HUES6 (cell line): ENCODE results near the gene COL27A1.

ENCODE experiments used
- H3K27ac ChIP-seq: 2 replicates; pipeline ENCODE4 v1.7.0; 2013; ENCODE audit warnings: low read depth, mild to moderate bottlenecking, low read length, inconsistent platforms
- H3K27me3 ChIP-seq: 2 replicates; pipeline ENCODE4 v1.6.1; 2013; ENCODE audit warnings: low read length; ENCODE audit not compliant: control insufficient read depth, insufficient read depth
- H3K36me3 ChIP-seq: 2 replicates; pipeline ENCODE4 v1.6.1; 2013; ENCODE audit warnings: low read length; ENCODE audit not compliant: control insufficient read depth, insufficient read depth
- H3K4me1 ChIP-seq: 2 replicates; pipeline ENCODE4 v1.6.1; 2013; ENCODE audit warnings: low read length; ENCODE audit not compliant: control insufficient read depth, insufficient read depth
- H3K4me3 ChIP-seq: 2 replicates; pipeline ENCODE4 v1.5.1; 2013; ENCODE audit warnings: low read depth, low read length
- H3K9ac ChIP-seq: one replicate; pipeline ENCODE4 v1.6.1; 2013; ENCODE audit warnings: mild to moderate bottlenecking, low read length
- H3K9me3 ChIP-seq: 2 replicates; pipeline ENCODE4 v1.6.1; 2013; ENCODE audit warnings: low read depth, low read length; ENCODE audit not compliant: control insufficient read depth, insufficient read depth

The COL27A1 gene

GRCh38 chr9:114258866-114259797 lies 103.8 kb downstream of the COL27A1 start:
- H3K4me1 ChIP-seq, result peaks cover 5% of the 10 kb centered on the region; the same call in 1 of the 2 replicates

DNA sequence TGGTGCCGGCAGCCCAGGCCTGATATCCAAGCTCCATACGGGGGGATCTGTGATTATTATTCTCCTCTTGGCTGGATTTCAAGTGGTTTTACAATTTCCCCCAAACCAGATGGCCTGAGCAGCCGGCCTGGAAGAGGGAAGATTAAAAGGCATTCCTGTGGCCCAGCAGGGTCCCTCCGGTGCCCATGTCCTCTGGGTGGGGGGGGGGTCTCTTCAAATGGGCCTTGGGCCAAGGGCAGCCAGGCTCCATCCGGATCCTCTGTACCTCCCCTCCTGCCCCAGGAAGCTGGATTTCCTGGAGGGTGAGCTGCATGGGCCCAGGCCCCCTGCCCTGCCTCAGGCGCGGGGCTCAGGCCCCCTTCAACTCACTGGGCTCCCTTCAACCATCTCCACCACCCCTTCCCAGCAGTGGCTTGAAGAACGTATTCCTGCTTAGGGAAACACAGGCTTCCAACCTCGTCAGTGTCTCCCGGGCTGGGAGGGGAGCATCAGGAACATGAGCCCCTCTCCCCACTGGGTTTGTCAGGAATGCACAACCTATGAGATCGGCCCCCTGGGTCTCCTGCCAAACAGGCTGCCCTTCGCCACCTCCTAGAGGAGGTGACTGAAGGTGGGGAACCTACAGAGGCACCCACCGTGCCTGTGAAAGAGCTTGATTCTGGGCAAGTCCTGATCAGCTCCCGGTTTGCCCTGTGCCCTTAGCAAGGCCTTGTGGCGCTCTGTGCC lies 104.6 kb downstream of the COL27A1 start:
- peaks cover 3% of the 10 kb centered on the region for H3K36me3 ChIP-seq
- no peak overlapping the region for H3K9ac ChIP-seq

More at GRCh38 chr9:114258866-114259797, 103.8 kb downstream of the COL27A1 start:
- H3K27me3 ChIP-seq, result no peaks in the 10 kb centered on the region
- peaks cover 3% of the 10 kb centered on the region for H3K36me3 ChIP-seq
- H3K27ac ChIP-seq, result no peak overlapping the region
- H3K9me3 ChIP-seq, result no peaks in the 10 kb centered on the region
- no peak overlapping the region for H3K4me3 ChIP-seq
- H3K9ac ChIP-seq, result no peak overlapping the region

GRCh38 chr9:114261026-114261425 lies 105.7 kb downstream of the COL27A1 start:
- no peaks in the 10 kb centered on the region for H3K27me3 ChIP-seq
- no peak overlapping the region for H3K27ac ChIP-seq
- H3K9ac ChIP-seq, result no peak overlapping the region

More for the DNA sequence above, 104.6 kb downstream of the COL27A1 start:
- Histone ChIP-seq H3K4me3 (no peak overlapping the region), H3K9me3 (no peaks in the 10 kb centered on the region), H3K27me3 (no peaks in the 10 kb centered on the region), H3K27ac (no peak overlapping the region), H3K4me1 (peaks cover 5% of the 10 kb centered on the region; the same call in 1 of the 2 replicates)

GRCh38 chr9:114261987-114262386 lies 106.7 kb downstream of the COL27A1 start:
- H3K36me3 ChIP-seq, result no peaks in the 10 kb centered on the region

More at GRCh38 chr9:114261026-114261425, 105.7 kb downstream of the COL27A1 start:
- H3K36me3 ChIP-seq, result no peaks in the 10 kb centered on the region
- peaks cover 5% of the 10 kb centered on the region; the same call in 1 of the 2 replicates for H3K4me1 ChIP-seq
- no peaks in the 10 kb centered on the region for H3K9me3 ChIP-seq
- no peak overlapping the region for H3K4me3 ChIP-seq

GRCh38 chr9:114263853-114264510 lies 108.6 kb downstream of the COL27A1 start:
- Histone ChIP-seq H3K4me3 (no peak overlapping the region), H3K27me3 (no peaks in the 10 kb centered on the region), H3K4me1 (peaks cover 5% of the 10 kb centered on the region; the same call in 1 of the 2 replicates), H3K9ac (no peak overlapping the region), H3K36me3 (no peaks in the 10 kb centered on the region), H3K27ac (no peak overlapping the region), H3K9me3 (no peaks in the 10 kb centered on the region)

More at GRCh38 chr9:114261987-114262386, 106.7 kb downstream of the COL27A1 start:
- Histone ChIP-seq H3K27me3 (no peaks in the 10 kb centered on the region), H3K27ac (no peak overlapping the region), H3K9me3 (no peaks in the 10 kb centered on the region), H3K4me1 (peaks cover 5% of the 10 kb centered on the region; the same call in 1 of the 2 replicates), H3K4me3 (no peak overlapping the region), H3K9ac (no peak overlapping the region)

DNA sequence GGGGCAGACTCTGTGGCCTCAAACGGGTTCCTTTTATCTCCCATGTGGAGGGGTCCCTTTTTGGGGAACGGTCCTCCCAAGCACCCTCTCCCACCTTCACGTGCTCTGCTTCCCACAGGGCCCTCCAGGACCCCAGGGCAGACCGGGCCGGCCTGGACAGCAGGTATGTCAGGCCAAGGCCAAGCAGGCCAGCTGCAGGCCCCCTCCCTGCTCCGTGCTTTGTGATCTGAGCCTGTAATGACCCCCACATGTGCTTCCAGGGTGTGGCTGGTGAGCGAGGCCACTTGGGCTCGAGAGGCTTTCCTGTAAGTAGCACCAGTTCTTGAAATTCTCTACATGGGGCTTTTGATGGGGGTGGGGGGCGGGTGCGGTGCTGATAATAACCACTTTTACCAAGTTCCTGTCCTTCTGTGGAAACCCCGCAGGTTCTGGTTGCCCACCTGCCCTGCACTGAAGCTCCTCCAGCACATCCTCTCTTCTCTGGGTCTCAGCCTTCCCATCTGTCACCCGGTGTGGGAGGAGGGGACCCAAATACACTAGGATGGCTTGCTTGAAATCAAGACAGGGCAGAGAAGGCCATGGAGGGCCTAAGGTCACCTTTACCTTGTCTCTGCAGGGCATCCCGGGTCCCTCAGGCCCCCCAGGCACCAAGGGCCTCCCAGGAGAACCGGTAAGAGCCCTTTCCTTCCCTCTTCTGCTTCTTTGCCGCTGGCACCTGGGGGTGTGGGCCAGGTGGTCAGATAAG lies 109.6 kb downstream of the COL27A1 start:
- no peaks in the 10 kb centered on the region for H3K9me3 ChIP-seq
- no peak overlapping the region for H3K4me3 ChIP-seq
- peaks cover 4% of the 10 kb centered on the region; the same call in 1 of the 2 replicates for H3K4me1 ChIP-seq
- 0 out of 2 replicates have a peak, but pooled peaks cover 2% of the 10 kb centered on the region for H3K36me3 ChIP-seq
- no peaks in the 10 kb centered on the region for H3K27me3 ChIP-seq
- H3K27ac ChIP-seq, result no peak overlapping the region
- H3K9ac ChIP-seq, result no peak overlapping the region

- 0 out of 2 replicates have a peak, but pooled peaks cover 9% of the 10 kb centered on the region for H3K36me3 ChIP-seq
- no peaks in the 10 kb centered on the region for H3K4me1 ChIP-seq
- no peak overlapping the region for H3K27ac ChIP-seq
- no peaks in the 10 kb centered on the region for H3K9me3 ChIP-seq
- no peaks in the 10 kb centered on the region for H3K27me3 ChIP-seq
- H3K4me3 ChIP-seq, result no peak overlapping the region
- no peak overlapping the region for H3K9ac ChIP-seq
Measured at GRCh38 chr9:114266969-114267368, 111.6 kb downstream of the COL27A1 start.

GRCh38 chr9:114269023-114269422 lies 113.7 kb downstream of the COL27A1 start:
- no peaks in the 10 kb centered on the region for H3K4me1 ChIP-seq
- 0 out of 2 replicates have a peak, but pooled peaks cover 13% of the 10 kb centered on the region for H3K36me3 ChIP-seq
- no peak overlapping the region for H3K9ac ChIP-seq
- H3K27me3 ChIP-seq, result no peaks in the 10 kb centered on the region
- H3K4me3 ChIP-seq, result no peak overlapping the region
- H3K27ac ChIP-seq, result no peak overlapping the region
- H3K9me3 ChIP-seq, result no peaks in the 10 kb centered on the region

DNA sequence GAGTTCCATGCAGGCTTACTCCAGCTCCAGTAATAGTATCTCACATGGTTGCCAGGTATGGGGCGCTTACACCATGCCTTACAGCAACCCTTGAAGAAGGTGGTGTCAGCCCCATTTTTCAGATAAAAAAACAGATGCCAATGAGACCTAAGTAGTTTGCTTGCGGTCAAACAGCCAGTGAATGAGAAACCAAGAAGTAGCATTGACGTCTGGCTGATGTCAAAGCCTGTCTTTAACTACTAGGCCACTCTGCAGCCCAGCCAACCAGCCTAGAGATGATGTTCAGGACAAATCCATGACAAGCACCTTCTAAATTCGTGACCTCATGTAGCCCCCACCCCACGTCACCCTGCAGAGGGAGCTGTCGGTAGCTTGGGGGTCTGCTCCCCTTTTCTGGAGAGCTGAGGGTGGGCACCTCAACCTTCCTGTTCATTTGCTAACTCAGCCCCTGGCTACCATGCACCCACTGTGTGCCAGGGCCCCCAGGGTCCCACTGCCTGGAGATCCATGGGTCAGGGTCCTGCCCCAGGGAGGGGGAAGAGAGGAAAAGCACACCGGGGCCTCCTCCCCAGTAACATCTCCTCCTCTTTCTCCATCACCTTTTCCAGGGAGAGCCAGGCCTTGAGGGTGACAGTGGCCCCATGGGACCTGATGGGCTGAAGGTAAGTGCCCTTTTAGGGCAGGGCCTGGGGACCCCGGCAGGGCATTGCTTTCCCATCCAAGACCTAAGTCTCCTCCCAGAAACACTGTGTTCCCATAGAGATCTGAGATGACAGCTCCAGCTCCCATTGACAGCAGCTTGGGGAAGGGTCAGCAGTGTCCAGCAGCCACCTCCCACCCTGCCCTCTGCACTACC lies 115.0 kb downstream of the COL27A1 start:
- no peaks in the 10 kb centered on the region for H3K27me3 ChIP-seq
- H3K4me3 ChIP-seq, result no peak overlapping the region
- no peaks in the 10 kb centered on the region for H3K9me3 ChIP-seq
- H3K27ac ChIP-seq, result no peak overlapping the region
- no peak overlapping the region for H3K9ac ChIP-seq
- peaks cover 13% of the 10 kb centered on the region; the same call in 1 of the 2 replicates for H3K36me3 ChIP-seq
- no peaks in the 10 kb centered on the region for H3K4me1 ChIP-seq
